Adrenal gland (tissue), 5 donors: Measurements from ENCODE around the gene SLC25A44.

ENCODE experiments used
- POLR2A ChIP-seq, 2 donors: fragments of 450-650 bp; IDR thresholded peaks; one replicate each; pipeline ENCODE4 v1.6.1; 2017; ENCODE audit warnings: antibody characterized with exemption in 2 of 2, mild to moderate bottlenecking in 2 of 2, moderate library complexity in 1 of 2
- TF ChIP-seq, protein P1 (sequence below), 6 experiments: fragments of 450-650 bp in 4 of 6; fragments of 200-600 bp in 2 of 6; sonication (generic) in 1 of 6; IDR thresholded peaks; 1 replicate in 5 of 6; 2 replicates in 1 of 6; pipeline versions ENCODE4 v1.5.1 to v1.8.0; 2016 to 2021; ENCODE audit warnings: antibody characterized with exemption in 6 of 6, mild to moderate bottlenecking in 2 of 6, moderate library complexity in 1 of 6
- donor health status: DM: no; HTN: no; CAD: no.

- TF ChIP-seq, protein P1, sequence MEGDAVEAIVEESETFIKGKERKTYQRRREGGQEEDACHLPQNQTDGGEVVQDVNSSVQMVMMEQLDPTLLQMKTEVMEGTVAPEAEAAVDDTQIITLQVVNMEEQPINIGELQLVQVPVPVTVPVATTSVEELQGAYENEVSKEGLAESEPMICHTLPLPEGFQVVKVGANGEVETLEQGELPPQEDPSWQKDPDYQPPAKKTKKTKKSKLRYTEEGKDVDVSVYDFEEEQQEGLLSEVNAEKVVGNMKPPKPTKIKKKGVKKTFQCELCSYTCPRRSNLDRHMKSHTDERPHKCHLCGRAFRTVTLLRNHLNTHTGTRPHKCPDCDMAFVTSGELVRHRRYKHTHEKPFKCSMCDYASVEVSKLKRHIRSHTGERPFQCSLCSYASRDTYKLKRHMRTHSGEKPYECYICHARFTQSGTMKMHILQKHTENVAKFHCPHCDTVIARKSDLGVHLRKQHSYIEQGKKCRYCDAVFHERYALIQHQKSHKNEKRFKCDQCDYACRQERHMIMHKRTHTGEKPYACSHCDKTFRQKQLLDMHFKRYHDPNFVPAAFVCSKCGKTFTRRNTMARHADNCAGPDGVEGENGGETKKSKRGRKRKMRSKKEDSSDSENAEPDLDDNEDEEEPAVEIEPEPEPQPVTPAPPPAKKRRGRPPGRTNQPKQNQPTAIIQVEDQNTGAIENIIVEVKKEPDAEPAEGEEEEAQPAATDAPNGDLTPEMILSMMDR (IDR thresholded peaks at IDR 0.05) = no peak
- TF ChIP-seq POLR2A (IDR thresholded peaks at IDR 0.05) = no peak
Measured at GRCh38 chr1:156165083-156165482, 28.8 kb upstream of the SLC25A44 start.
